PFSK-1 (cell line): Measurements from ENCODE around the gene ERC2.

ENCODE experiments used
- FOXP2 ChIP-seq: optimal IDR thresholded peaks from 2 replicates; pipeline ENCODE3; 2011; ENCODE audit warnings: borderline replicate concordance, control low read depth, inconsistent platforms; ENCODE audit not compliant: insufficient read depth; ENCODE audit errors: extremely low read length, extremely low read depth
- POLR2AphosphoS5 ChIP-seq: IDR thresholded peaks from 2 replicates; pipeline ENCODE4 v1.6.1; 2012; ENCODE audit warnings: low read depth, mild to moderate bottlenecking, control low read depth, low read length, moderate library complexity
- SIN3A ChIP-seq: IDR thresholded peaks from 2 replicates; pipeline ENCODE4 v1.6.1; 2012; ENCODE audit warnings: mild to moderate bottlenecking, low read length, moderate library complexity, borderline replicate concordance; ENCODE audit not compliant: insufficient read depth
- TAF1 ChIP-seq: IDR thresholded peaks from 2 replicates; pipeline ENCODE4 v1.6.1; 2012; ENCODE audit warnings: low read length, control low read depth, borderline replicate concordance; ENCODE audit not compliant: insufficient read depth
- TF ChIP-seq, protein P1 (sequence below), 2 experiments: IDR thresholded peaks; 2 replicates each; pipeline versions ENCODE4 v1.6.1 to v1.8.0; 2011 to 2012; ENCODE audit warnings: low read depth in 2 of 2, low read length in 2 of 2, control low read depth in 1 of 2, inconsistent platforms in 1 of 2, mild to moderate bottlenecking in 1 of 2, moderate library complexity in 1 of 2; ENCODE audit not compliant: insufficient read depth in 1 of 2

ERC2 gene

DNA sequence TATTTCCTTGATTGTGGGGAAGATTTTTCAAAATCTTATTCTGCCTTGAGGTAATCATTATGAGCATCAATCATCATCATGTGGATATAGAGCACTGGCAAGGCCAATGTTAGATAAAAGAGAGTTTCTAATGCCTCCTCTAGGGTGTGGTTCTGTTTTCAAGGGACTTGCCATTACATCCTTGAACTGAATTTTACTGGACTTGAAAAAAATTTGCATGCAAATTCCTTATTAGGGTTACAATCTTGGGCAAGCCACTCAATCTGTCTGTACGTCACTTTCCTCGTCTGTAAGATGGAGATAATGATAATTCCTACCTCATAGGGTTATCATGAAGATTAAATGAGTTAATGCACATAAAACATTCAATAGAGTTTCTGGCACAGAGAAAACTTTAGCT, 825.0 kb downstream of the ERC2 start:
- TF ChIP-seq FOXP2 (no peak), POLR2AphosphoS5 (no peak), SIN3A (no peak), TAF1 (no peak)
- TF ChIP-seq, protein P1, sequence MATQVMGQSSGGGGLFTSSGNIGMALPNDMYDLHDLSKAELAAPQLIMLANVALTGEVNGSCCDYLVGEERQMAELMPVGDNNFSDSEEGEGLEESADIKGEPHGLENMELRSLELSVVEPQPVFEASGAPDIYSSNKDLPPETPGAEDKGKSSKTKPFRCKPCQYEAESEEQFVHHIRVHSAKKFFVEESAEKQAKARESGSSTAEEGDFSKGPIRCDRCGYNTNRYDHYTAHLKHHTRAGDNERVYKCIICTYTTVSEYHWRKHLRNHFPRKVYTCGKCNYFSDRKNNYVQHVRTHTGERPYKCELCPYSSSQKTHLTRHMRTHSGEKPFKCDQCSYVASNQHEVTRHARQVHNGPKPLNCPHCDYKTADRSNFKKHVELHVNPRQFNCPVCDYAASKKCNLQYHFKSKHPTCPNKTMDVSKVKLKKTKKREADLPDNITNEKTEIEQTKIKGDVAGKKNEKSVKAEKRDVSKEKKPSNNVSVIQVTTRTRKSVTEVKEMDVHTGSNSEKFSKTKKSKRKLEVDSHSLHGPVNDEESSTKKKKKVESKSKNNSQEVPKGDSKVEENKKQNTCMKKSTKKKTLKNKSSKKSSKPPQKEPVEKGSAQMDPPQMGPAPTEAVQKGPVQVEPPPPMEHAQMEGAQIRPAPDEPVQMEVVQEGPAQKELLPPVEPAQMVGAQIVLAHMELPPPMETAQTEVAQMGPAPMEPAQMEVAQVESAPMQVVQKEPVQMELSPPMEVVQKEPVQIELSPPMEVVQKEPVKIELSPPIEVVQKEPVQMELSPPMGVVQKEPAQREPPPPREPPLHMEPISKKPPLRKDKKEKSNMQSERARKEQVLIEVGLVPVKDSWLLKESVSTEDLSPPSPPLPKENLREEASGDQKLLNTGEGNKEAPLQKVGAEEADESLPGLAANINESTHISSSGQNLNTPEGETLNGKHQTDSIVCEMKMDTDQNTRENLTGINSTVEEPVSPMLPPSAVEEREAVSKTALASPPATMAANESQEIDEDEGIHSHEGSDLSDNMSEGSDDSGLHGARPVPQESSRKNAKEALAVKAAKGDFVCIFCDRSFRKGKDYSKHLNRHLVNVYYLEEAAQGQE (IDR thresholded peaks at IDR 0.05; ENCODE audit: insufficient read depth in 1 of 2, low read depth in 2 of 2, low read length in 2 of 2) = no peak

DNA sequence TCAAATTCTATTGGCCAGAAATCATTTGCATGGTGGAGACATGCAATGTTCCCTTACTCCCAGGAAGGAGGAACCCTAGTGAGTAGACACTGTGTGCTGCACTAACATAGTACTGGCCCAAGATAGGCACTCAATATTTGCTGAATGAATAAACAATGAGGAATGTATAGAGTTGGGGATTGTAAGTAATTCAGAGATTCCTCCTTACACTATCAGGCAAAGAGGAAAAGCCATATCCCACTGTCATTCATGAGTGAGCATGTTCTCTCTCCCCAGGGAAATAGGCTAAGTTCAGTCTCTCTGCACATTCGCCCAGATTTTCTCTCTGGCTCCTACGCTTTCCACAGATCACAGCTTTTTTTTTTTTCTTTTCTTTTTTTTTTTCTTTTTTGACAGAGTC, 826.3 kb downstream of the ERC2 start:
- TF ChIP-seq POLR2AphosphoS5 = no peak
- TF ChIP-seq FOXP2 = no peak
- TF ChIP-seq, protein P1 (IDR thresholded peaks at IDR 0.05; ENCODE audit: insufficient read depth in 1 of 2, low read depth in 2 of 2, low read length in 2 of 2) = no peak
- no peak for TF ChIP-seq SIN3A
- no peak for TF ChIP-seq TAF1

DNA sequence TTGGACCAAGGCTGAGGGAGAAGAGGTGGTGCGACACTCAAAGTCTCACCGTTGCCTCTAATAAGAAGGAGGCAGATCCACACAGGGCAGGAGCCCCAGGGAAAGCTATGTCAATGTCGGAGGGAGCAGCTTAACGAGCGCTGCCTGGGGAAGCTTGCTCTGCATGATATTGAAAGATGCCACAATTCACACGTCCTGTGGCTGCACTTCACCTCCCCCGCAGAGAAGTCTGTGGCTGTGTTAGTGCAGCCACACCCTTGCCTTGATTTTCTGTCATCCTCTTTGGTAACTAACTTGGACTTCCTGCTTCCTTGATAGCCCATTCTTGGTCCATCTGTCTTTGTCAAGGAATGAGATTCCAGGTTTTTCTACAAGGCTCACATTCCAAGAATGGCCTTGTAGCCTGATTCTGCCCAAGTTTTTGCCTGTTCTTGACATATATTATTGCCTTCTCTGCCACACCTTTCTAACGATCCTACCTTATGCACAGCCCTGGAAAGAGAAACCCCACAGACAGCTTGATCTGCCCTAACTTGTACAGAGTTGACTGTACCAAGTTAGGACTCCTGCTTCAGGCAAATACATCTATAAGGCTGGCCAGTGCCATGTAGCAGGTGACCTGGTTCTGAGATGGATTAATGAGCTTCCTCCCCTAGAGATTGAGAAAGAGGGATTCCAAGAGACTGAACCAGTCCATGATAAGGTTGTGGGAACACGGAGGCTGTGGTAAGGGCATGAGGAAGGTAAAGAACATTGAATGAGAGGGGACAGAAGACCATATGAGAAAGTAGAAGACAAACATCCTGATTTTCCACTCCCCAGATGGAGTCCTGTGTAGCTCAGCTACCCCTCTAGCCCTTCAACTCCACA, 828.1 kb downstream of the ERC2 start:
- TF ChIP-seq FOXP2 (no peak), SIN3A (no peak), POLR2AphosphoS5 (no peak), TAF1 (no peak)
- TF ChIP-seq, protein P1 (IDR thresholded peaks at IDR 0.05; ENCODE audit: insufficient read depth in 1 of 2, low read depth in 2 of 2, low read length in 2 of 2) = no peak

DNA sequence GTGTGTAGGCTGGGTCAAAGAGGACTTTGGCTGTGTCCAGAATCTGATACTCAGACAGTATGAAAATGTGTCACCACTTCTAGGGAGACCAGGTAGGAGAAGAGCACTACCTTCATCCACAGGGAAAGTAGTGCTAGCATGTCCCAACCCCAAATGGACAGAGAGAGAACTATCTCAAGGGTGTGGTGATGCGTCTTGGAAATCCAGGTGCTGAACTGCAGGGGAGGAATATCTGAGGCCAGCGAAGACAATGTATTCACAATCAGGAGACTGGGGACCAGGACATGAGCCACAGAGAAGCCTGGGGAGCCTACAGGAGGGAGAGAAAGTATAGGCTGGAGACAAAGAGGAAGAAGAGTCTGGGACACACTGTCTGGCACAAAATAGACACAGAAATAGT, 829.1 kb downstream of the ERC2 start:
- TF ChIP-seq SIN3A = no peak
- TF ChIP-seq, protein P1 (IDR thresholded peaks at IDR 0.05; ENCODE audit: insufficient read depth in 1 of 2, low read depth in 2 of 2, low read length in 2 of 2) = peak; percentile 46 to 80; a peak in 3 of 4 replicates
